Muscle of leg (tissue), 11 donors: Measurements from ENCODE around the gene MCF2L. TPM values are rescaled to one million over a fixed set of nuclear protein-coding genes. Genes with fewer than 3 reads are reported as not detected.
A peak's percentile ranks its signal among the peaks of the same experiment; 100 is the strongest.

Experiments
- DNase-seq: peaks from one replicate; pipeline ENCODE4 v3.0.0; 2013
- H3K27ac ChIP-seq: one replicate; pipeline ENCODE4 v1.5.1; 2013; ENCODE audit warnings: mild to moderate bottlenecking, low read length, control low read depth
- H3K27me3 ChIP-seq: one replicate; pipeline ENCODE4 v1.6.1; 2013; ENCODE audit warnings: low read length; ENCODE audit not compliant: control insufficient read depth, insufficient read depth
- H3K36me3 ChIP-seq: one replicate; pipeline ENCODE4 v1.6.1; 2013; ENCODE audit warnings: low read length; ENCODE audit not compliant: control insufficient read depth, insufficient read depth
- H3K4me1 ChIP-seq: one replicate; pipeline ENCODE4 v1.6.1; 2013; ENCODE audit warnings: low read length; ENCODE audit not compliant: control insufficient read depth, insufficient read depth
- H3K4me3 ChIP-seq: one replicate; pipeline ENCODE4 v1.5.1; 2013; ENCODE audit warnings: low read length, control low read depth
- H3K9me3 ChIP-seq: replicated peaks from 2 replicates; pipeline ENCODE4 v1.6.1; 2013; ENCODE audit warnings: low read depth, low read length; ENCODE audit not compliant: control insufficient read depth
- WGBS: methylation state at CpG from one replicate; pipeline ENCODE4 v1.1.5; 2013; ENCODE audit warnings: missing lambda C conversion rate; ENCODE audit not compliant: insufficient coverage; 5-methylcytosine and 5-hydroxymethylcytosine counted together
- polyA plus RNA-seq, 8 donors: library from polyadenylated mRNA; unstranded; fragments of 120-200 nt; gene quantifications; one replicate each; pipeline versions ENCODE4 v1.2.1 to v1.2.3, GENCODE V29; 2013; ENCODE audit warnings: inconsistent platforms in 1 of 8, low replicate concordance in 1 of 8; ENCODE audit not compliant: insufficient read length in 8 of 8, insufficient read depth in 1 of 8
- total RNA-seq: library from RNA; stranded (reverse); fragments of 120-200 nt; gene quantifications from one replicate; pipeline ENCODE4 v1.2.4, GENCODE V29; 2013

Gene MCF2L
- total and polyA plus RNA-seq, 9 donors = 15.9 to 27.6 (median 20.1) TPM

DNA sequence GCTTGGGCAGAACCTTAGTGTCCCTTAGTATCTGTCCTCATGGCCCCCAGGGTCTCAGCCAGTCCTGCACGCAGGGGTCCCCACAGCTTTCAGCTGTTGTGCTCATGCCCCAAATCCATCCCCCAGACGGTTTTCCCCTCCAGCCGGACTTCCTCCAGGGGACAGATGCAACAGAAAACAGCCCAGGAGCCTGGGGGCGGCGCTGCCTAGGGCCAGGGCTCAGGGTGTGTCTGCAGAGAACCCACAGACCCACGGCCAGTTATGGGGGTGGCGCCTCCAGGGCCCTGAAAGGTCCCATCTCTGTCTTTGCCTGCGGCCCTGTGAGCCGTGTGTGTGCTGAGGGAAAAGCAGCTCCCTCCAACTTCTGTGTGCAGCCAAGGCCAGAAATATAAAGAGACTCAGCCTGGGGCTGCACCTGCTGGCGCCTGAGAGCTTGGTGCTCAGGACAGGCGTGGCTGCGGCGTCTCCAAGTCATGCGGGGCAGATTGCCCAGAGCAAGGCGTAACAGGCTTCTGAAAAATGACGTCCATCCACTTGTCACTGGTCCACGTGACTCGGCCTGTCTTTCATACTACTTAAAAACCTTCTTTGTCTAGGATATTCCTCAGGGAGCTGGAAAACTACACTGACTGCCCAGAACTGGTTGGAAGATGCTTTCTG is 114.5 kb downstream of the MCF2L start:
- Histone ChIP-seq H3K27ac (peak overlapping the region; percentile 31), H3K27me3 (peaks cover 2% of the 10 kb centered on the region), H3K36me3 (peaks cover 16% of the 10 kb centered on the region), H3K4me1 (peaks cover 49% of the 10 kb centered on the region), H3K9me3 (no peaks in the 10 kb centered on the region), H3K4me3 (no peak overlapping the region)
- peak; percentile 95 for DNase-seq
- WGBS = 40% methylated on average over 11 of the region's 18 CpGs

DNA sequence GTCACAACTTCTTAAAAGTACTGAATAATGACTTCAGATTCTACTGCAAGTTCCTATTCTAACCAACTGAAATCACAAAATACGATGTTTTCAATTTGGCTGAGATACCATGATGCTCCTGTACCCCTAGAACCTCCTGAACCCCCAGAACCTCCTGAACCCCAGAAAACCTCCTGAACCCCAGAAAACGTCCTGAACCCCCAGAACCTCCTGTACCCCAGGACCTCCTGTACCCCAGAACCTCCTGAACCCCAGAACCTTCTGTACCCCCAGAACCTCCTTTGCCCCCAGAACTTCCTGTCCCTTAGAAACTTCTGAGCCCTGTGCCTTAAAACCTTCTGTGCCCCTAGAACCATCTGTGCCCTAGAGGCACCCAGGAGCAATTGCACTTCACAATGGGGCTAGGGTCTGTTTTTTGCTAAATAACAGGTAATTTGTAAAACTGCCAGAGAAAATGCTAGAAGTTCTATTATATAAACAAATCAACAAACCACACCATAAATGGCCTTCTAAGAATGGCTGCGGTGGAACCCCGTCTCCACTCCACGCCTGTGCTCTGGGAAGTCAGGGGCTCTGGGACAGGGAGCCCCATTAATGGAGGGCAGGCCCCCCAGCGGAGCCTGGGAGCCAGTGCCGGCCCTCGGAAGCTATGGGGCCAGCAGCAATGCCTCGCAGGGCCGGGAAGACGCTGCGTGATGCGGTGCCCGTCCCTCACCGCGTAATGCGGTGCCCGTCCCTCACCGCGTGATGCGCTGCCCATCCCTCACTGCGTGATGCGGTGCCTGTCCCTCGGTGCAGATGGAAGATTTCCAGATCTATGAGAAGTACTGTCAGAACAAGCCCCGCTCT is 115.3 kb downstream of the MCF2L start:
- Histone ChIP-seq H3K27me3 (peaks cover 2% of the 10 kb centered on the region), H3K9me3 (no peaks in the 10 kb centered on the region), H3K27ac (peak overlapping the region; percentile 31), H3K36me3 (peaks cover 16% of the 10 kb centered on the region), H3K4me1 (peaks cover 41% of the 10 kb centered on the region), H3K4me3 (no peak overlapping the region)
- DNase-seq = no peak
- WGBS = 91% methylated on average over 25 of the region's 25 CpGs

DNA sequence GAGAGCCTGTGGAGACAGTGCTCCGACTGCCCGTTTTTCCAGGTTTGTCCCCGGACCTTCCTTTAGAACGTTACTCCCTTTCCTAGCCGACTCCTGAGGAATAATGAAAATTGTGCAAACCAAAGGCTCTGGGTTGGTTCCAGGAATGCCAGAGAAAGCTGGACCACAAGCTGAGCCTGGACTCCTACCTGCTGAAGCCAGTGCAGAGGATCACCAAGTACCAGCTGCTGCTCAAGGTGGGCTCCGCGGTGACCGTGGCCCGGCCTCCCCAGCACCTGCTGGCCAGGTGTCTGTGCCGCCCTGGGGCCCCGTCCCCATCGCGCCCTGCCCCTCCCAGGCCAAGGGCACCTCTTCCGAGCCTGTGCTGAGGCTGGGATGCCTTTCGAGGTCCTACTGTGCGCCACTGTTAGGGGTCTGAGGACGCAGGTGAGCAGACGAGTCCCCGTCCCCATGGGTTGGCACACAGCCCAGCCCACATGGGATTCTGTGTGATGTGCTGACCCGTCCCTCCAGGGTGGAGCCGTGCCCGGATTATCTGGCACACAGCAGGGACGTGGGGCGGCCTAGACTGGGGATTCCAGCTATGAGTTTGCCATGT is 116.0 kb downstream of the MCF2L start:
- peaks cover 2% of the 10 kb centered on the region for H3K27me3 ChIP-seq
- no peak for DNase-seq
- H3K9me3 ChIP-seq = no peaks in the 10 kb centered on the region
- 85% methylated on average over 24 of the region's 24 CpGs for WGBS
- peaks cover 36% of the 10 kb centered on the region for H3K4me1 ChIP-seq
- no peak overlapping the region for H3K4me3 ChIP-seq
- no peak overlapping the region for H3K27ac ChIP-seq
- peaks cover 20% of the 10 kb centered on the region for H3K36me3 ChIP-seq

DNA sequence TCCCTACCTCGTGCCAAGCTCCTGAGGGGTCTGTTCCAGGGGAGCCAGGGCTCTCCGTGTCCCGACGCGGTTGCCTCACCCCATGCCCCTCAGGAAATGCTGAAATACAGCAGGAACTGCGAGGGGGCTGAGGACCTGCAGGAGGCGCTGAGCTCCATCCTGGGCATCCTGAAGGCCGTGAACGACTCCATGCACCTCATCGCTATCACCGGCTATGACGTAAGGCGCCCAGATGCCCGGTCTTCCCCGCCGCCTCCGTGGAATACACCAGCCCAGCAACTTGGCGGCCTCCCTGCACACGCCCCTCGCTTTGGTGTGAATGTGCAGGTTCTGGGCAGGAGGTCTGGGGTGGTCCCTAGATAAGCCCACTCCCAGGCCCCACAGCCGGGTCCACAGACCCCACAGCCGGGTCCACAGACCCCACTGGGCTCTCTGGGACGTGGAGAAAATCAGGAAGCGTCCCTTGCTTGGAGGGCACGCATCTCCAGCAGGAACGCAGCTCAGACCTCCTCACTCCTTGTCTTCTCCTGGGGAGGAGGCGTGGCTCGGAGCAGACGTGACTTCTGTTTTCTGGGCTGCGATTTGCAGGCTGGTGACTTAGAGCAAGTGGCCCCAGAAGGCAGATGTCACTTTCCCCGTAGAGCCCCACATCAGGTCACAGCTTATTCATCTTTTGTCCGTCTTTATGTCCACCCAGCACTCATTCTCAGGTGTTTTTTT is 117.2 kb downstream of the MCF2L start:
- Histone ChIP-seq H3K36me3 (peaks cover 23% of the 10 kb centered on the region), H3K4me3 (no peak overlapping the region), H3K4me1 (peaks cover 25% of the 10 kb centered on the region), H3K27ac (no peak overlapping the region), H3K9me3 (no peaks in the 10 kb centered on the region), H3K27me3 (no peaks in the 10 kb centered on the region)
- 80% methylated on average over 30 of the region's 32 CpGs for WGBS
- no peak for DNase-seq

DNA sequence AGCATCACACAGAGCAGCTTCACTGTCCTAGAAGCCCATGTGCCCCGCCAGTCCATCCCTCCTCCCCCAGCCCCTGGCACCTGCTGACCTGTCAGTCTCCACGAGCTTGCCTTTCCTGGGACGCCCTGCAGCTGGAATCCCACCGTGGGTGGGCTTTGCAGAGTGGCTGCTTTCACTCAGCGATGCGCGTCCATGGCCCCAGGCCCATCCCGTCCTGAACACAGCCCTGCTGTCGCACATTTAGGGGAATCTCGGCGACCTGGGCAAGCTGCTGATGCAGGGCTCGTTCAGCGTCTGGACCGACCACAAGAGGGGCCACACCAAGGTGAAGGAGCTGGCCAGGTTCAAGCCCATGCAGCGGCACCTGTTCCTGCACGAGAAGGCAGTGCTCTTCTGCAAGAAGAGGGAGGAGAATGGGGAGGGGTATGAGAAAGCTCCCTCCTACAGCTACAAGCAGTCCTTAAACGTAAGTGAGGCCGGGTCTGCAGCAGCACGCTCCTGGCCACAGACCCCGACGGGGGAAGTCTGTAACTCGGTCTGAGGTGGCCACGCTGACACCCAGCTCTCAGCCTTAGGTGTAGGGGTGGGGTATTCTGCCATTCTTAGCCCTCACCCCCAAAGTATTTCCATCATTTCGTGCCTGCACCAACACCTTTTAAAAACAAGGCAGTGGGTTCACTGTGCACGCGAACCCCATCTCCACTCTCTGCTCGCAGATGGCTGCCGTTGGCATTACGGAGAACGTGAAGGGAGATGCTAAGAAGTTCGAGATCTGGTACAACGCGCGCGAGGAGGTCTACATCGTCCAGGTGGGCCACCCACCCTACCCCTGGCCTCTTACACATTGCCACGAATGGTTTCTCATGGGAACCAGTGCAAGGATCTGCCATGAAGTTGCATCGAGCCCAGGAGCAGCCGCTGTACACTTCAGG is 118.2 kb downstream of the MCF2L start:
- Histone ChIP-seq H3K27me3 (no peaks in the 10 kb centered on the region), H3K9me3 (no peaks in the 10 kb centered on the region), H3K27ac (no peak overlapping the region), H3K36me3 (peaks cover 23% of the 10 kb centered on the region), H3K4me3 (no peak overlapping the region), H3K4me1 (peaks cover 20% of the 10 kb centered on the region)
- DNase-seq = no peak
- WGBS = 86% methylated on average over 30 of the region's 39 CpGs

DNA sequence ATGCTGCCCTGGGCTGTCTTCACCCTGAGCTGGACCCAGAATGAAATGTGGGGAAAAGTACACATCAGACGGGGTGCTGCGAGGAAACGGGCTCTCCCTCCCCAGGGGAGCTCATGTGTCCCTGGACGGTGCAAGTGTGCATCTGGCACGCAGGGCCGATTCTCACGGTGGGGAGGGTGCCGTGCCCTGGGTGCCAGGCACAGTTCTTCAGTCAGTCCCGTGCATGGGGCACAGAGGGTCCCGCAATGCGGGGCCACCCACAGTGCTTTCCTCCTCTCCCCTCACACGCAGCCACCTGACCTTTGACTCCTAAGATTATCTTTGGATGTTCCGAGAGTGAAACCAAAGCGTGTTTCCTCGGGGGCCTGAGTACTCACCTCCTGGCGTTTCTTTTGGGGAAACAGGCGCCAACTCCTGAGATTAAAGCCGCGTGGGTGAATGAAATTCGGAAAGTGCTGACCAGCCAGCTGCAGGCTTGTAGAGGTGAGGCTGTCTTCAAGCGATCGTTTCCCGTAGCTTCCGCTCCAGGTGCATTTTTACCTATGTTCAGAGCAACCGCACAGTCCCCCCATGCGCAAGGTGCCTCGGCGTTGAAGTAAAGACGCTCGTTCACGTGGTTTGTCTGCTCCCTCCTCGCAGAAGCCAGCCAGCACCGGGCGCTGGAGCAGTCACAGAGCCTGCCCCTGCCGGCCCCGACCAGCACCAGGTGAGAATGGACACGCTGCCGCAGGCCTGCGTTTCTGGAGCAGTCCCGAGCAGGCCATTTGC is 119.1 kb downstream of the MCF2L start:
- Histone ChIP-seq H3K36me3 (peaks cover 19% of the 10 kb centered on the region), H3K9me3 (no peaks in the 10 kb centered on the region), H3K27ac (no peak overlapping the region), H3K4me3 (no peak overlapping the region), H3K27me3 (no peaks in the 10 kb centered on the region), H3K4me1 (peaks cover 14% of the 10 kb centered on the region)
- whole genome bisulfite sequencing = 89% methylated on average over 39 of the region's 40 CpGs
- no peak for DNase-seq

DNA sequence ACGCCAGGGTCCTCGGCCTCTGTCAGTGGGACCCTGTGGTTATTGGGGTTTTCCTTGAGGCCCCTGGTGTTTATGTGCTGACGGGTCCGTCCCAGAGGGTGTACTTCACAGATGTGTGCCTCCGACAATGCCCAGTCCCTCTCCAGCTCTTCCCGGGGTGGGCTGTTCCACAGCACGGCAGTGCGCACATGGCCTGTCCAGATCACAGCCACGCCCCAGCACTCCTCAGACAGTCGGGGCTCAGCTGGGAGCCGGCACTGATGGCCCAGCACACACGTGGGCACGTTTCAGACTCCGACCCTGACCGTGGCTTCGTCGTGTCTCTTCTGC is 119.6 kb downstream of the MCF2L start:
- WGBS = 80% methylated on average over 13 of the region's 17 CpGs
- H3K36me3 ChIP-seq = peaks cover 19% of the 10 kb centered on the region

DNA sequence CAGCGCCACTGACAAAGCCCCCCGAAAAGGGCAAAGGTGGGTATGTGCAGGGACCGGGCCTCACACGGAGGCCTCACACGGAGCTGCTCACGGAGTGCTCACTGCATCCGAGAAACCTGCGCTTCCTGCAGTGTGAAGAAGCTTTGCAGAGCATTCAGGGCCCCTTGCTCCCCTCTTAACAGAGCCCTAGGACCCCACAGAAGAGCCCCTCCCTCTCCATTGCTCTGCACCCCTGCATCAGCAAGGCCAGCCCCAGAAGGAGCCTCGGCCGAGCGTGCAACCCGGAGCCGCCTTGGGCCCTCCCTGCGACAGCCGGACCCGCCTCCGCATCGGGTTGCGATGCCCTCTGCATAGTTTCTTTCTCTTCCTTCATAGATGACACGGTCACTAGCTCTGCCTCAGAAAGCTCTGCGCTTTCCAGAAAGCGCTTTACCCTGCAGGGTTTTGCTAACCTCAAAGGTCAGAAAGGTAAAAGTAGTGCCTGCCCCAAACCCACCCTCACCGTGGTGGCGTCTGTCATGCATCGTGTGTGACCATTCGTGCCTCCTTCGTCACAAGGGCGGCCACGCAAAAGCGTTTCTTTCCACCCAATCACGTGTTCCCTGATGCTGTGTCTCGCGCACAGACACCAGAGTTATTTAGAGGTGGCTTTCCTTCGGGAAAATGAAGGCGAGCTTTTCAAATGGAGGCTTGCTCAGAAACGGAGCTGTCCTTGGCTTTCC is 120.8 kb downstream of the MCF2L start:
- no peak overlapping the region for H3K27ac ChIP-seq
- H3K4me3 ChIP-seq = no peak overlapping the region
- H3K4me1 ChIP-seq = peaks cover 4% of the 10 kb centered on the region
- DNase-seq = no peak
- peaks cover 19% of the 10 kb centered on the region for H3K36me3 ChIP-seq
- H3K9me3 ChIP-seq = no peaks in the 10 kb centered on the region
- 66% methylated on average over 30 of the region's 36 CpGs for WGBS
- H3K27me3 ChIP-seq = no peaks in the 10 kb centered on the region

More for the DNA sequence above, 119.6 kb downstream of the MCF2L start:
- Histone ChIP-seq H3K27ac (no peak overlapping the region), H3K4me3 (no peak overlapping the region), H3K4me1 (peaks cover 9% of the 10 kb centered on the region), H3K27me3 (no peaks in the 10 kb centered on the region), H3K9me3 (no peaks in the 10 kb centered on the region)
- DNase-seq = no peak
